Measurements from ENCODE around the gene CEP20.

Gene CEP20

GRCh38 chr16:15907863-15908478, 19.6 kb upstream of the CEP20 start:
- Mint-ChIP-seq H3K4me1 (ENCODE audit: low read depth) (peaks cover 15% of the 10 kb centered on the region), H3K36me3 (ENCODE audit: low read depth) (no peaks in the 10 kb centered on the region), H3K9me3 (peaks cover 4% of the 10 kb centered on the region), H3K27me3 (no peaks in the 10 kb centered on the region), H3K4me3 (no peak overlapping the region), H3K27ac (peak overlapping the region; percentile 21)

DNA sequence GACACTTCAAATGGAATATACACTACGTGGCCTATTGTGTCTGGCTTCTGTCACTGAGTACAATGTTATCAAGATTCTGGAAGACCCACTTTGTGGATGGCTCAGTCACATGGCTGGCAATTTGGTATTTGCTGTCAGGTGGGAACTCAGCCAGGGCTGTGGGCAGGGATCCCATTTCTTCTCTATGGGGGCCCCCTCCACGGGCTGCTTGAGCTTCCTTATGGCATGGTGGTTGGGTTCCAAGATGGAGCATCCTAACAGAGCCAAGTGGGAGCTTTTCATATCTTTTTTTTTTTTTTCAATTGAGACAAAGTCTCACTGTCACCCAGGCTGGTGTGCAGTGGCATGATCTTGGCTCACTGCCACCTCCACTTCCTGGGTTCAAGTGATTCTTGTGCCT, 18.0 kb upstream of the CEP20 start:
- H3K4me3 Mint-ChIP-seq, result no peak overlapping the region
- no peaks in the 10 kb centered on the region for H3K36me3 Mint-ChIP-seq (ENCODE audit: low read depth)
- H3K9me3 Mint-ChIP-seq, result peaks cover 4% of the 10 kb centered on the region

DNA sequence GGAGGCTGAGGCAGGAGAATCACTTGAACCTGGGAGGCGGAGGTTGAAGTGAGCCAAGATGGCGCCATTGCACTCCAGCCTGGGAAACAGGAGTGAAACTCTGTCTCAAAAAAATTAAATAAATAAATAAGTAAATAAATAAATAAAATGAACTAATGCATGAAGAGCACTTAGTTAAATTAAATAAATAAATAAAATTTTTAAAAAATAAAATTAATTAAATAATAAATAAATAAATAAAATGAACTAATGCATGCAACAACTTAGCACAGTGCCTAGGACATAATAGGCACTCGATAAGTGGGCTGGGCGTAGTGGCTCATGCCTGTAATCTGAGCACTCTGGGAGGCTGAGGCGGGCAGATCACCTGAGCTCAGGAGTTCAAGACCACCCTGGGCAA, 15.6 kb upstream of the CEP20 start:
- H3K4me3 Mint-ChIP-seq, result no peak overlapping the region

More for the DNA sequence above, 18.0 kb upstream of the CEP20 start:
- Mint-ChIP-seq H3K4me1 (ENCODE audit: low read depth) (peaks cover 9% of the 10 kb centered on the region), H3K27ac (no peak overlapping the region), H3K27me3 (no peaks in the 10 kb centered on the region)

DNA sequence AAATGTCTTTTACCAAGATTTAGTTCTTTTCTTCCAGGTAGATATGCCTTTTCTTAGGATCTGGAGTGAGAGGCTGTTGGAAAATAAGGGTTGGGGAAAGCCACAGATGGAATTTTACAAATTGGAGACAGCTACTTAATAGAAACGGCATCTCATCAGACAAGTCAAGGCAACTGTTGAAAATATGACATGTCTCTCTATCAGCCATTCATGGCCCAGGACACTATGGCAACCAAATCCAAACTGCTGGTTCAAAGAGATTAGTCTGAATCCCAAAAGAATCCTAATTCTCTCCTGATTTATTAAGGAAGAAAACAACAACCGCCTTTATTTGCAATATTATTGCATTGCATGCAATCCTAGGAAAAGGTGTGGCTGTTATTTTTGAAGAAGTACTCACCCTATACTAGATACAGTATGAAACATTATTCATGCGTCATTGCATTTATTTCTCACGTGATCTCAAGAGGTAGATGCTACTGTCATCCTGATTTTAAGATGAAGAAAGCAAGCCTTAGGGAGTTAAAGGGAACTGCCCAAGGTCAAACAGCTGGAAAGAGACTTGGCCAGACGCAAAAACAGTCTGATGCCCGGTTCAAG, 12.6 kb upstream of the CEP20 start:
- Mint-ChIP-seq H3K9me3 (no peaks in the 10 kb centered on the region), H3K36me3 (ENCODE audit: low read depth) (no peaks in the 10 kb centered on the region), H3K27me3 (no peaks in the 10 kb centered on the region), H3K27ac (no peak overlapping the region), H3K4me3 (no peak overlapping the region), H3K4me1 (ENCODE audit: low read depth) (peaks cover 24% of the 10 kb centered on the region)

More for the DNA sequence above, 15.6 kb upstream of the CEP20 start:
- H3K36me3 Mint-ChIP-seq (ENCODE audit: low read depth), result no peaks in the 10 kb centered on the region
- H3K27me3 Mint-ChIP-seq, result no peaks in the 10 kb centered on the region
- H3K4me1 Mint-ChIP-seq (ENCODE audit: low read depth), result peaks cover 17% of the 10 kb centered on the region
- peaks cover 4% of the 10 kb centered on the region for H3K9me3 Mint-ChIP-seq
- H3K27ac Mint-ChIP-seq, result no peak overlapping the region

- H3K36me3 Mint-ChIP-seq (ENCODE audit: low read depth), result no peaks in the 10 kb centered on the region
- H3K4me1 Mint-ChIP-seq (ENCODE audit: low read depth), result peaks cover 24% of the 10 kb centered on the region
- no peak overlapping the region for H3K27ac Mint-ChIP-seq
- H3K27me3 Mint-ChIP-seq, result no peaks in the 10 kb centered on the region
- H3K9me3 Mint-ChIP-seq, result no peaks in the 10 kb centered on the region
- H3K4me3 Mint-ChIP-seq, result no peak overlapping the region
These were observed 12.0 kb upstream of the CEP20 start for GRCh38 chr16:15900357-15900756.

- Mint-ChIP-seq H3K4me3 (no peak overlapping the region), H3K27me3 (no peaks in the 10 kb centered on the region), H3K27ac (no peak overlapping the region), H3K4me1 (ENCODE audit: low read depth) (peaks cover 24% of the 10 kb centered on the region), H3K36me3 (ENCODE audit: low read depth) (no peaks in the 10 kb centered on the region), H3K9me3 (no peaks in the 10 kb centered on the region)
These were observed 11.2 kb upstream of the CEP20 start for GRCh38 chr16:15899538-15900100.

- no peaks in the 10 kb centered on the region for H3K27me3 Mint-ChIP-seq
- no peaks in the 10 kb centered on the region for H3K9me3 Mint-ChIP-seq
- no peaks in the 10 kb centered on the region for H3K36me3 Mint-ChIP-seq (ENCODE audit: low read depth)
- no peak overlapping the region for H3K27ac Mint-ChIP-seq
- H3K4me3 Mint-ChIP-seq, result no peak overlapping the region
- H3K4me1 Mint-ChIP-seq (ENCODE audit: low read depth), result peaks cover 24% of the 10 kb centered on the region
These were observed 10.3 kb upstream of the CEP20 start for GRCh38 chr16:15898654-15899053.

DNA sequence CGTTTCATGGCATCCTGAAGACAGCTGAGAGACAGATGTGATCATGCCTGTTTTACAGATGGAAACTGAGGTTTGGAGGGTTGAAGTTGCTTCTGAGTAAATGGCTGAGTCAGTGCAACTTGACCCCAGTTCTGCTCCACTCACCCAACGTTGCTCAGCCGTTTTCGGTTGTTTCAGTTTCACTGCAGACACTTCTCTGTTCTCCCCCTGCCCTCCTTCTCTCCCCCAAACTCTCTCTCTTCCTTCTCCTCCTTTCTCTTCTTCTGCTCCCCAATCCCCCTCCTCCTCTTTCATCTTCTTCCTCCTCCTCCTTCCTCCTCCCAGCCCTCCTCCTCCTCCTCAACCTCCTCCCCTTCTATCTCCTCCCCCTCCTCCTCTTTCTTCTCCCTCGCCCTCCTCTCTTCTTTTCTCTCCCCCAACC, 9.4 kb upstream of the CEP20 start:
- peak overlapping the region; percentile 36 for H3K27ac Mint-ChIP-seq
- peaks cover 24% of the 10 kb centered on the region for H3K4me1 Mint-ChIP-seq (ENCODE audit: low read depth)
- no peaks in the 10 kb centered on the region for H3K9me3 Mint-ChIP-seq
- no peaks in the 10 kb centered on the region for H3K36me3 Mint-ChIP-seq (ENCODE audit: low read depth)
- no peaks in the 10 kb centered on the region for H3K27me3 Mint-ChIP-seq
- H3K4me3 Mint-ChIP-seq, result no peak overlapping the region

- Mint-ChIP-seq H3K27me3 (no peaks in the 10 kb centered on the region), H3K9me3 (no peaks in the 10 kb centered on the region), H3K4me1 (ENCODE audit: low read depth) (peaks cover 24% of the 10 kb centered on the region), H3K4me3 (no peak overlapping the region), H3K36me3 (ENCODE audit: low read depth) (no peaks in the 10 kb centered on the region), H3K27ac (peak overlapping the region; percentile 36)
These were observed 8.8 kb upstream of the CEP20 start for GRCh38 chr16:15897121-15897780.

GRCh38 chr16:15894571-15895374, 6.4 kb upstream of the CEP20 start:
- Mint-ChIP-seq H3K4me3 (no peak overlapping the region), H3K9me3 (no peaks in the 10 kb centered on the region), H3K4me1 (ENCODE audit: low read depth) (peaks cover 22% of the 10 kb centered on the region), H3K27me3 (no peaks in the 10 kb centered on the region), H3K36me3 (ENCODE audit: low read depth) (no peaks in the 10 kb centered on the region), H3K27ac (no peak overlapping the region)

- Mint-ChIP-seq H3K36me3 (ENCODE audit: low read depth) (peaks cover 5% of the 10 kb centered on the region), H3K9me3 (no peaks in the 10 kb centered on the region), H3K4me3 (no peak overlapping the region), H3K27ac (no peak overlapping the region), H3K27me3 (no peaks in the 10 kb centered on the region), H3K4me1 (ENCODE audit: low read depth) (peaks cover 22% of the 10 kb centered on the region)
These were observed 3.1 kb upstream of the CEP20 start for GRCh38 chr16:15891508-15891907.

- peaks cover 38% of the 10 kb centered on the region for H3K4me1 Mint-ChIP-seq (ENCODE audit: low read depth)
- H3K27me3 Mint-ChIP-seq, result no peaks in the 10 kb centered on the region
- H3K4me3 Mint-ChIP-seq, result peak overlapping the region; percentile 89
- peaks cover 27% of the 10 kb centered on the region for H3K36me3 Mint-ChIP-seq (ENCODE audit: low read depth)
- peak overlapping the region; percentile 81 for H3K27ac Mint-ChIP-seq
- H3K9me3 Mint-ChIP-seq, result no peaks in the 10 kb centered on the region
These were observed 1.1 kb downstream of the CEP20 start for GRCh38 chr16:15887283-15887682.

DNA sequence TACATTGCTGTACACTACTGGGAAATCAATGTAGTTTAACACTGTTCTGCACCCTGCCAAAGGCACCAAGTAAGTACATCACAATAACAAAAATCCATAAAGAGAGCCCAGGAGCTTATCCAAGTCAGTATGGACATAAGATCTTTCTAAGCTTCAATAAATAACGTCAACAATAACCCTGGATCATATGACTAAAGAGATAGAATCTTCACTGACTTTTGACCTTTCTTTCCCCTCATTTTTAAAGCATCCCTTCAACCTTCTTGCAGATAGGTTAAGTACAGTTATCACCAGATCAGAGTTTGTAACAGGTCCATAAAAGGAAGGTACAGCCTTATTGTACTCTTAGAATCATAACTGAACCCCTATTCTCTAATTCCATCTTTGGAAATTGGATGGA, 2.3 kb downstream of the CEP20 start:
- Mint-ChIP-seq H3K9me3 (no peaks in the 10 kb centered on the region), H3K36me3 (ENCODE audit: low read depth) (peaks cover 35% of the 10 kb centered on the region), H3K4me1 (ENCODE audit: low read depth) (peaks cover 38% of the 10 kb centered on the region), H3K4me3 (peak overlapping the region; percentile 8), H3K27ac (peak overlapping the region; percentile 1), H3K27me3 (no peaks in the 10 kb centered on the region)

GRCh38 chr16:15885560-15886001, 2.8 kb downstream of the CEP20 start:
- Mint-ChIP-seq H3K4me1 (ENCODE audit: low read depth) (peaks cover 38% of the 10 kb centered on the region), H3K4me3 (no peak overlapping the region), H3K27ac (peak overlapping the region; percentile 1), H3K36me3 (ENCODE audit: low read depth) (peaks cover 35% of the 10 kb centered on the region), H3K9me3 (no peaks in the 10 kb centered on the region), H3K27me3 (no peaks in the 10 kb centered on the region)
